Transverse colon (tissue), 3 donors: ENCODE data around the gene KCNN3.

Experiments
- CTCF ChIP-seq, 5 experiments: fragments of 200-600 bp in 3 of 5; fragments of 450-650 bp in 2 of 5; sonication (generic) in 3 of 5; IDR thresholded peaks; 1 replicate in 2 of 5; 2 replicates in 3 of 5; pipeline ENCODE4 v1.5.1; 2016 to 2017; ENCODE audit warnings: antibody characterized with exemption in 5 of 5, inconsistent platforms in 3 of 5, mild to moderate bottlenecking in 2 of 5, moderate library complexity in 1 of 5
- POLR2A ChIP-seq: fragments of 450-650 bp; IDR thresholded peaks from one replicate; pipeline ENCODE4 v1.6.1; 2016; ENCODE audit warnings: antibody characterized with exemption, mild to moderate bottlenecking, moderate library complexity

GRCh38 chr1:154730259-154730658 lies 139.8 kb downstream of the KCNN3 start:
- no peak for TF ChIP-seq POLR2A
- no peak for TF ChIP-seq CTCF (IDR thresholded peaks at IDR 0.05)
